ENCODE measurements around the gene UBE2J2.

Gene UBE2J2

DNA sequence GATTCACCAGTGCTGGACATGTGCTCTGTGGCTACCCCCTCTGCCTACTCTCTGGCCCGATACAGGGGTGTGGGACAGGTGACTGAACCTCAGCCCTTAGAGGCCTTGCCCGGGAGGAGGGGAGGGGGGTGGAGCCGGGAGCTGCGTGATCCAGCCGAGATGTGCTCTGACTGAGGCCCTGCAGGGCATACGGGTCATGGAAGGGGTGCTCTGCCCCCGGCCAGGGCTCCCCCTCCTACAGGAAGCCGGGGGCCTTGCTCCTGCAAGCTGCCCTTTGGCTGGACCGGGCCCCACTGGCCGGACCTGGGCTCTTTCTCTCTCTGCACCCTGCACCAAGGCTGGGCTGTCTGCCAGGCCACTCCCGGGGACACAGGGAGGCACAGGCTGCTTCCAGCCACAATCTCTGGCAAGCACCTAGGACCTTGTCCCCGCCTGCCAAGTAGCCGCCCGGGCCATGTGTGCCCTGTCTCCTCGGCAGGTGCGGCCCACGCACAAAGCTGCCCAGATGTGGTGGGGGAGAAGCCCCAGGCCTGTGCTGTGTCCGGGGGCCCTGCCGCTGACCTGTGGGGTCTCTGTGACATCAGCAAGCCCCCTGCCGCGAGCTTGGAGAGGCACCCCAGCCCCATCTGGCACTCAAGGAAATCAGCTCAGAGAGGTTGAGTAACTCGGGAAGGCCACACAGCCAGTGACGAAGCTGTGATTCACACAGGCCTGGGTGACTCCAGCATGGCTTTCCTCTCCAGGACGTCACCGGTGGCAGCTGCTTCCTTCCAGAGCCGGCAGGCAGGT lies 8.1 kb upstream of the UBE2J2 start:
- CTCF ChIA-PET, result interaction anchor here (1.4 kb wide), 1 partner anchor 10 kb away, joined by 3 read pairs; no protein-coding TSS in a partner anchor
- POLR2A ChIA-PET, result no interaction called here
- TF ChIP-seq HDGF (IDR thresholded peaks at IDR 0.05; ENCODE audit: borderline replicate concordance), result no peak
- DNase-seq (ENCODE audit: extremely low spot score), result no peak

DNA sequence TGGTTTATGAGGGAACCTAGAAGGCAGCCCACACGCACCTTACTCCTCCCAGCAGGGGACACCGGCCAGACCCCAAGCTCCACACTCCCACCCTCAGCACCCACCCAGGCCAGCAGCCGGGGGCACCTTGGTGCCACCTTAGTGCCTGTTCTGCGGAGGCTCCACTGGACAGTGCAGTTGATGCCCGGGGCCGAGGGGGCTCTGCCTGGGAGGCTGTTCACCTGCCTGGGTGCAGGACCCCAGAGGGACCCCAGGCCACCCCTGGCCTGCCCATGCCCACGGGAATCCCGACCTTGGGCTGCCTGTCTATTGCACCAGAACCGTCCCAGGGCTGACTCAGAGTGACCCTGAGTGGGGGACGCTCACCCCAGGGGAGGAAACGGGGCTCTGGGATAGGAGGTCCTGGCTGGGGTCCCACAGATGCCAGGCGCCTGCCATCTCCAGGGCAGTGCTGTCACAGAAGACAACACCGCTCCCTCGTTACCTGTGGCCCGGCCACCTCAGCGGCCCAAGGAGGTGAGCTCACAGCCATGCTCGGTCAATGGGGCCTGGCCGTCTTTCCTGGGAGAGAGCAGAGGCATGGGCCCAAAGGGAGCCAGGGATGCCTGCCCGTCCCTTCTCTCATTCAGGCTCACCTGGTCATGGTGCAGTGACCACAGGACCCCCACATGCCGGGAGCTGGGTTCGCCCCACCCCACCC lies 7.3 kb upstream of the UBE2J2 start:
- DNase-seq (ENCODE audit: extremely low spot score), result no peak
- POLR2A ChIA-PET, result no interaction called here
- CTCF ChIA-PET, result no interaction called here
- no peak for TF ChIP-seq ARNT (IDR thresholded peaks at IDR 0.05)
- TF ChIP-seq ELF4 (IDR thresholded peaks at IDR 0.05), result no peak
- TF ChIP-seq FOXM1 (IDR thresholded peaks at IDR 0.05; ENCODE audit: borderline replicate concordance), result no peak
- TF ChIP-seq TARDBP (IDR thresholded peaks at IDR 0.05), result no peak
- TF ChIP-seq L3MBTL2 (conservative IDR thresholded peaks at IDR 0.05), result no peak
- TF ChIP-seq LEF1 (IDR thresholded peaks at IDR 0.05; ENCODE audit: borderline replicate concordance), result no peak
- TF ChIP-seq FOXK2 (IDR thresholded peaks at IDR 0.05), result no peak
- TF ChIP-seq FOXA1 (IDR thresholded peaks at IDR 0.05), result no peak
- TF ChIP-seq SP1 (IDR thresholded peaks at IDR 0.05), result no peak
- TF ChIP-seq, protein P1, sequence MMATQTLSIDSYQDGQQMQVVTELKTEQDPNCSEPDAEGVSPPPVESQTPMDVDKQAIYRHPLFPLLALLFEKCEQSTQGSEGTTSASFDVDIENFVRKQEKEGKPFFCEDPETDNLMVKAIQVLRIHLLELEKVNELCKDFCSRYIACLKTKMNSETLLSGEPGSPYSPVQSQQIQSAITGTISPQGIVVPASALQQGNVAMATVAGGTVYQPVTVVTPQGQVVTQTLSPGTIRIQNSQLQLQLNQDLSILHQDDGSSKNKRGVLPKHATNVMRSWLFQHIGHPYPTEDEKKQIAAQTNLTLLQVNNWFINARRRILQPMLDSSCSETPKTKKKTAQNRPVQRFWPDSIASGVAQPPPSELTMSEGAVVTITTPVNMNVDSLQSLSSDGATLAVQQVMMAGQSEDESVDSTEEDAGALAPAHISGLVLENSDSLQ (IDR thresholded peaks at IDR 0.05), result no peak
- no peak for TF ChIP-seq NFRKB (IDR thresholded peaks at IDR 0.05)

DNA sequence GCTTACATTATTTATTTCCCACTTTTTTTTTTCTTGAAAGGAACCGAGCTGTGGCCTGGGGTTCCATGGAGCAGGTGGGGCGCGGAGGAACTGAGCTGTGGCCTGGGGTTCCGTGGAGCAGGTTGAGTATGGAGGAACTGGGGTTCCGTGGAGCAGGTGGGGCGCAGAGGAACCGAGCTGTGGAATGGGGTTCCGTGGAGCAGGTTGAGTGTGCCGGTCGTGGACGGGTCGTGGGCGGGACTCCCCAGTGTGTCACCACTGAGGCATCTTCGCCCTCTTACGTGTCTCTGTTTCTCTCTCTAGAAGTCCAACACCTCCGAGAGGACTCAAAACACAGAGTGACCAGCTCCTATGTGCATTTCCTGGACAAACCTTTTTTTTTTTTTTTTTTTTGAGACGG lies 5.4 kb upstream of the UBE2J2 start:
- POLR2A ChIA-PET, result no interaction called here
- TF ChIP-seq ARNT (IDR thresholded peaks at IDR 0.05) (no peak), BHLHE40 (IDR thresholded peaks at IDR 0.05; ENCODE audit: borderline replicate concordance) (no peak), SP1 (IDR thresholded peaks at IDR 0.05) (no peak), SUZ12 (IDR thresholded peaks at IDR 0.05) (no peak), HDGF (IDR thresholded peaks at IDR 0.05; ENCODE audit: borderline replicate concordance) (no peak), NFRKB (IDR thresholded peaks at IDR 0.05) (no peak), FOXK2 (IDR thresholded peaks at IDR 0.05) (no peak), L3MBTL2 (conservative IDR thresholded peaks at IDR 0.05) (no peak), ELF4 (IDR thresholded peaks at IDR 0.05) (no peak), ZNF384 (IDR thresholded peaks at IDR 0.05) (no peak), LEF1 (IDR thresholded peaks at IDR 0.05; ENCODE audit: borderline replicate concordance) (no peak), TARDBP (IDR thresholded peaks at IDR 0.05) (no peak), FOXA1 (IDR thresholded peaks at IDR 0.05) (no peak)
- TF ChIP-seq, protein P1 (IDR thresholded peaks at IDR 0.05), result no peak
- no peak for DNase-seq (ENCODE audit: extremely low spot score)
- CTCF ChIA-PET, result no interaction called here

DNA sequence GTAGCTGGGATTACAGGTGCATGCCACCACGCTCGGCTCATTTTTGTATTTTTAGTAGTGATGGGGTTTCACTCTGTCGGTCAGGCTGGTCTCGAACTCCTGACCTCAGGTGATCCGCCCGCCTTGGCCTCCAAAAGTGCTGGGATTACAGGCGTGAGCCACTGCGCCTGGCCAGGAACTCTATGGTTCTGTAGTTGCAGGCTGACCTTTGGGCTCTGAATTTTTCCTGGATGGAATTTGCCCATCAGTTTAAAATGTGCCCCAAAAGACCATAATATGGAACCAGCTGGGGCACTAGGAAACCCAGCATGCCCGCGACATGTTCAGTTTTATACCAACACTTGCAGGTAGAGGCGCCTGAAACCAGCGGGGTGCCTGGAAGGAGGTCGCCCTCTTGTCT lies 5.0 kb upstream of the UBE2J2 start:
- no peak for DNase-seq (ENCODE audit: extremely low spot score)
- ChIA-PET POLR2A (no interaction called here), CTCF (no interaction called here)
- TF ChIP-seq FOXM1 (IDR thresholded peaks at IDR 0.05; ENCODE audit: borderline replicate concordance), result no peak
- no peak for TF ChIP-seq LEF1 (IDR thresholded peaks at IDR 0.05; ENCODE audit: borderline replicate concordance)
- no peak for TF ChIP-seq ZNF384 (IDR thresholded peaks at IDR 0.05)
- no peak for TF ChIP-seq ARNT (IDR thresholded peaks at IDR 0.05)
- no peak for TF ChIP-seq ELF4 (IDR thresholded peaks at IDR 0.05)
- TF ChIP-seq NFRKB (IDR thresholded peaks at IDR 0.05), result no peak
- no peak for TF ChIP-seq TARDBP (IDR thresholded peaks at IDR 0.05)
- no peak for TF ChIP-seq SP1 (IDR thresholded peaks at IDR 0.05)
- TF ChIP-seq CTBP1 (IDR thresholded peaks at IDR 0.05; ENCODE audit: borderline replicate concordance), result no peak
- TF ChIP-seq BHLHE40 (IDR thresholded peaks at IDR 0.05; ENCODE audit: borderline replicate concordance), result no peak
- TF ChIP-seq, protein P1 (IDR thresholded peaks at IDR 0.05), result no peak
- no peak for TF ChIP-seq FOXK2 (IDR thresholded peaks at IDR 0.05)
- no peak for TF ChIP-seq SUZ12 (IDR thresholded peaks at IDR 0.05)
- TF ChIP-seq HDGF (IDR thresholded peaks at IDR 0.05; ENCODE audit: borderline replicate concordance), result no peak
- TF ChIP-seq FOXA1 (IDR thresholded peaks at IDR 0.05), result no peak
- TF ChIP-seq L3MBTL2 (conservative IDR thresholded peaks at IDR 0.05), result no peak

DNA sequence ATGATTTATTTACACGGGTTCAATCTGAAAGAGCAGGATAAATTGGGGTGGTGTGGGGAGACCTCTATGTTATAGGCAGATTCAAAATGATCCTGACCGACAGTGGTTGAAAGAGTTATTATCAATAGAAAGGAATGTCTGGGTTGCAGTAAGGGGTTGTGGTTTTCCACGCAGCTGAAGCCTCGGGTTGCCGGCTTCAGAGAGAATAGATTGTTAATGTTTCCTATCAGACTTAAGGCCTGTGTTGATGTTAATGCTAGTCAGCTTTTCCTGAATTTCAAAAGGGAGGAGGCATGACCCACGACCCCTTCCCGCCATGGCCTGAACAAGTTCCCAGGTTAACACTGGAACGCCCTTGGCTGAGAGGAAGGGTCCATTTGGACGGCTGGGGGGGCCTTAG lies 2.2 kb upstream of the UBE2J2 start:
- no peak for DNase-seq (ENCODE audit: extremely low spot score)
- ChIA-PET CTCF (no interaction called here), POLR2A (no interaction called here)
- no peak for TF ChIP-seq FOXK2 (IDR thresholded peaks at IDR 0.05)
- no peak for TF ChIP-seq NFRKB (IDR thresholded peaks at IDR 0.05)
- TF ChIP-seq FOXM1 (IDR thresholded peaks at IDR 0.05; ENCODE audit: borderline replicate concordance), result no peak
- TF ChIP-seq BHLHE40 (IDR thresholded peaks at IDR 0.05; ENCODE audit: borderline replicate concordance), result no peak
- TF ChIP-seq CTBP1 (IDR thresholded peaks at IDR 0.05; ENCODE audit: borderline replicate concordance), result no peak
- TF ChIP-seq TARDBP (IDR thresholded peaks at IDR 0.05), result no peak
- no peak for TF ChIP-seq ARNT (IDR thresholded peaks at IDR 0.05)
- TF ChIP-seq SUZ12 (IDR thresholded peaks at IDR 0.05), result no peak
- no peak for TF ChIP-seq ZNF384 (IDR thresholded peaks at IDR 0.05)
- no peak for TF ChIP-seq HDGF (IDR thresholded peaks at IDR 0.05; ENCODE audit: borderline replicate concordance)
- TF ChIP-seq ELF4 (IDR thresholded peaks at IDR 0.05), result no peak
- TF ChIP-seq SP1 (IDR thresholded peaks at IDR 0.05), result no peak
- TF ChIP-seq, protein P1 (IDR thresholded peaks at IDR 0.05), result no peak
- no peak for TF ChIP-seq LEF1 (IDR thresholded peaks at IDR 0.05; ENCODE audit: borderline replicate concordance)
- no peak for TF ChIP-seq L3MBTL2 (conservative IDR thresholded peaks at IDR 0.05)

All from HEK293T (cell line).